Thyroid gland (tissue), 4 donors: ENCODE data around the gene ISL2. TPM values are rescaled to one million over a fixed set of nuclear protein-coding genes. Genes with fewer than 3 reads are reported as not detected.

Experiments used
- DNase-seq, 2 donors: peaks; one replicate each; pipeline ENCODE4 v3.0.0-alpha.2; 2019
- H3K27ac ChIP-seq, 3 donors: fragments of 200-600 bp; sonication (generic); 1 replicate in 2 of 3; 2 replicates in 1 of 3; pipeline ENCODE4 v1.5.1; 2016 to 2019; ENCODE audit warnings: mild to moderate bottlenecking in 1 of 3, moderate library complexity in 1 of 3
- H3K27me3 ChIP-seq: fragments of 200-600 bp; sonication (generic); one replicate; pipeline ENCODE4 v1.5.1; 2019
- H3K36me3 ChIP-seq, 2 donors: fragments of 200-600 bp; sonication (generic); one replicate each; pipeline ENCODE4 v1.5.1; 2016 to 2019
- H3K4me1 ChIP-seq, 2 donors: fragments of 200-600 bp; sonication (generic); one replicate each; pipeline ENCODE4 v1.5.1; 2017 to 2019
- H3K4me3 ChIP-seq, 3 donors: fragments of 200-600 bp; sonication (generic); replicated peaks in 1 of 3; 1 replicate in 2 of 3; 2 replicates in 1 of 3; pipeline ENCODE4 v1.5.1; 2016; ENCODE audit warnings: mild to moderate bottlenecking in 1 of 3
- H3K9me3 ChIP-seq: fragments of 200-600 bp; sonication (generic); one replicate; pipeline ENCODE4 v1.5.1; 2017
- POLR2A ChIP-seq, 2 donors: fragments of 450-650 bp; IDR thresholded peaks; one replicate each; pipeline ENCODE4 v1.6.1; 2017; ENCODE audit warnings: antibody characterized with exemption in 2 of 2, mild to moderate bottlenecking in 2 of 2, moderate library complexity in 1 of 2
- WGBS, 2 donors: methylation state at CpG; one replicate each; pipeline ENCODE4 v1.1.5; 2017; 5-methylcytosine and 5-hydroxymethylcytosine counted together
- intact Hi-C: fragments of 100-400 bp; cut with DNase I; formaldehyde crosslinking; loops from one replicate; pipeline ENCODE4 v1.15.1; 2023
- total RNA-seq, 4 donors: library from RNA; depleted of rRNA; stranded (reverse); fragments of >200 nt; gene quantifications; one replicate each; pipeline ENCODE4 v1.2.3, GENCODE V29; 2016
- TF ChIP-seq, protein P1 (sequence below), 6 experiments: fragments of 200-600 bp in 3 of 6; fragments of 450-650 bp in 3 of 6; sonication (generic) in 3 of 6; IDR thresholded peaks; one replicate each; pipeline ENCODE4 v1.5.1; 2016 to 2019; ENCODE audit warnings: antibody characterized with exemption in 6 of 6, mild to moderate bottlenecking in 2 of 6, inconsistent platforms in 1 of 6, moderate library complexity in 1 of 6

Gene ISL2
- total RNA-seq, 4 donors from 2014 or later: not detected

DNA sequence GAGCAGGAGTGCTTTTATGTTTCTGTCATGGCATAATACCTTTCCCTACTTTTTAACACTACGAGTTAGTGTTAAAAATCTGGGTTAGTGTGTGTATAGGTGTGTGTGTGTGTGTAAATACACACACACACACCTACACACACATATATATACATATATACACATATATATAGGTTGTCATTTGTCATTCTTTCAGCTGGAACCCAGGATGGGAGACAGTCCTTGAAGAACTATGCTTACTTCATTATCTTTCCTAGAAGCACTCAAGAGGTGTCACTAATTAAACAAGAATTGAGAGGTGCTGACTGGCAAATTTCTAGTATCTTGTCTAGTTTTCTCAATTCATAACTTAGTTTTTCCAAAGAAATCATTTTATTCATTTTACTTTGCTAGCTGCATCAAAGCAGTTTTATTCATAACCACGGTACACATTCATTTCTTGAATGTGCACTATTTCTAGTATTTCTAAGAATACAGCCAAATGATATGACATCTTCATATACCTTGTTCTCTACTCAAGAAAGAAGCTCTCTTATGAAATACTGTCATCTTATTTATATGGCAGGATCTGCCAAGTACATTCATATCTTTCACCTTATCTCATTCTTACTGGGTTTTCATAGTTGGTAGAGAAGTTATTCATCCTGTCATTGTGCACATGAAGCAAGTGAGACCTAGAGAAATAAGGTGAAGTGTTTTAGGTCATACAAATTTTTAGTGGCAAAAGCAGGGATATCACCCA lies 46.6 kb downstream of the ISL2 start:
- Histone ChIP-seq H3K4me3 (no peak overlapping the region), H3K27ac (no peak overlapping the region), H3K36me3 (no peaks in the 10 kb centered on the region), H3K27me3 (no peaks in the 10 kb centered on the region), H3K4me1 (no peaks in the 10 kb centered on the region), H3K9me3 (no peaks in the 10 kb centered on the region)
- intact Hi-C loops: no loop called here
- WGBS, 2 donors: 97% methylated on average over 2 of the region's 2 CpGs
- DNase-seq: no peak
- no peak for TF ChIP-seq POLR2A (IDR thresholded peaks at IDR 0.05)
- TF ChIP-seq, protein P1, sequence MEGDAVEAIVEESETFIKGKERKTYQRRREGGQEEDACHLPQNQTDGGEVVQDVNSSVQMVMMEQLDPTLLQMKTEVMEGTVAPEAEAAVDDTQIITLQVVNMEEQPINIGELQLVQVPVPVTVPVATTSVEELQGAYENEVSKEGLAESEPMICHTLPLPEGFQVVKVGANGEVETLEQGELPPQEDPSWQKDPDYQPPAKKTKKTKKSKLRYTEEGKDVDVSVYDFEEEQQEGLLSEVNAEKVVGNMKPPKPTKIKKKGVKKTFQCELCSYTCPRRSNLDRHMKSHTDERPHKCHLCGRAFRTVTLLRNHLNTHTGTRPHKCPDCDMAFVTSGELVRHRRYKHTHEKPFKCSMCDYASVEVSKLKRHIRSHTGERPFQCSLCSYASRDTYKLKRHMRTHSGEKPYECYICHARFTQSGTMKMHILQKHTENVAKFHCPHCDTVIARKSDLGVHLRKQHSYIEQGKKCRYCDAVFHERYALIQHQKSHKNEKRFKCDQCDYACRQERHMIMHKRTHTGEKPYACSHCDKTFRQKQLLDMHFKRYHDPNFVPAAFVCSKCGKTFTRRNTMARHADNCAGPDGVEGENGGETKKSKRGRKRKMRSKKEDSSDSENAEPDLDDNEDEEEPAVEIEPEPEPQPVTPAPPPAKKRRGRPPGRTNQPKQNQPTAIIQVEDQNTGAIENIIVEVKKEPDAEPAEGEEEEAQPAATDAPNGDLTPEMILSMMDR (IDR thresholded peaks at IDR 0.05): no peak

DNA sequence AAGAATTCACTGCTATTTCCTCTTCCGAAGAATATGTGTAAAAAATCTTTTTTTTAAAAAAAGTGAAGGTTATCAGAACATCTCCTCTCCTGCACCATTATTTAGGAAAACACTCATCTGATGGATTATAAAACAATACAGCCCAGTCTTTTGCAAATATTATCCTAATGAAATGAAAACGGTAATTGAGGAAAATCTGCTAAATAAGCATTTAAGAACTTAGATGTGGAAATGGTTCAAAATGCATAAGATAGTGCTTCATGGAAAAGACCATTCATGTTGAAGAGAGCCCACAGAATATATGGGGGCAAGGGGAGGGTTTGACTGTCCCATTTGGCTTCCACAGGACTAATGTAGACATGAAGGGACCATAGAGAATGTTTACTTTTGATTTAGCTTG lies 47.8 kb downstream of the ISL2 start:
- Histone ChIP-seq H3K27me3 (no peaks in the 10 kb centered on the region), H3K27ac (no peak overlapping the region), H3K4me3 (no peak overlapping the region), H3K36me3 (no peaks in the 10 kb centered on the region), H3K4me1 (no peaks in the 10 kb centered on the region), H3K9me3 (no peaks in the 10 kb centered on the region)
- intact Hi-C loops: no loop called here
- DNase-seq: no peak
- TF ChIP-seq, protein P1 (IDR thresholded peaks at IDR 0.05): no peak
- no peak for TF ChIP-seq POLR2A (IDR thresholded peaks at IDR 0.05)
- 91 to 95% methylated on average over 2 of the region's 2 CpGs for WGBS, 2 donors

DNA sequence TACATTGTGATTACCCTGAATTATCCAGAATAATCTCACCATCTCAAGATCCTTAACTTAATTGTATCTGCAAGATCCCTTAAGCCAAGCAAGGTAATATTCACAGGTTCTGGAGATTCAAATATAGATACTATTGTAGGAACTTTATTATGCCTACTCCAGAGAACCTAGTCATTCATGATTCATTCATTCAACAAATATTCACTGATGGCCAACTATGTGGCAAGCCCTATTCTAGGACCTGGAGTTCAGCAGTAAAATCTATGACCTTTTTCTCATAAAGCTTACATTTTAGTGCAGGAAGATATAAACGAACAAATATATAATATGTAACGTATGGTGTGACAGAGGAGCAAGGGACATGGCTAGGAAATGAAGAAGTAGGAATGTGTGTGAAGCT lies 49.6 kb downstream of the ISL2 start:
- WGBS, 2 donors: 94 to 97% methylated on average over 2 of the region's 2 CpGs
- intact Hi-C loops: no loop called here

DNA sequence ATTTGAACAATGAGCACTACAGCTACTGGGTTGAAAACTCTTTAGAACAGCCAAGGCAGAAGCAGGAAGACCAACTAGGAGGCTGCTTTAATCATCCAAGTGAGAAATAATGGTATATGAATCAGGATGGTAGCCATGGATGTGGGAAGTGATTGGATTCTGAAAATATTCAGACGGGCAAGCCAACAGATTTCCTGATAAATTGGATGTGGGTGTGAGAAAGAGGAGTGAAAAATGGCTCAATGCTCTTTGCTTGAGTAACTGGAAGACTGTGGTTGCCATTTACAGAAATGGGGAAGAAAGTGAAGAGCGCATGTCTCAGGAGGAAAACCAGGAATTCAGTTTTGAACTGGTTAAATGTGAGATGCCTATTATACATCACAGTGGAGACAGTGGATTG lies 50.4 kb downstream of the ISL2 start:
- no peak for DNase-seq
- no peak overlapping the region for H3K27ac ChIP-seq
- no peak for TF ChIP-seq POLR2A (IDR thresholded peaks at IDR 0.05)
- TF ChIP-seq, protein P1 (IDR thresholded peaks at IDR 0.05): no peak
- WGBS, 2 donors: 93 to 99% methylated on average over 2 of the region's 2 CpGs
- no peaks in the 10 kb centered on the region for H3K27me3 ChIP-seq
- intact Hi-C loops: no loop called here
- H3K4me3 ChIP-seq: no peak overlapping the region
- H3K9me3 ChIP-seq: no peaks in the 10 kb centered on the region
- no peaks in the 10 kb centered on the region for H3K4me1 ChIP-seq
- no peaks in the 10 kb centered on the region for H3K36me3 ChIP-seq

More for the DNA sequence above, 49.6 kb downstream of the ISL2 start:
- no peaks in the 10 kb centered on the region for H3K27me3 ChIP-seq
- no peak overlapping the region for H3K4me3 ChIP-seq
- H3K27ac ChIP-seq: no peak overlapping the region
- no peaks in the 10 kb centered on the region for H3K4me1 ChIP-seq
- DNase-seq: no peak
- no peak for TF ChIP-seq POLR2A (IDR thresholded peaks at IDR 0.05)
- TF ChIP-seq, protein P1 (IDR thresholded peaks at IDR 0.05): no peak
- H3K9me3 ChIP-seq: no peaks in the 10 kb centered on the region
- H3K36me3 ChIP-seq: no peaks in the 10 kb centered on the region

DNA sequence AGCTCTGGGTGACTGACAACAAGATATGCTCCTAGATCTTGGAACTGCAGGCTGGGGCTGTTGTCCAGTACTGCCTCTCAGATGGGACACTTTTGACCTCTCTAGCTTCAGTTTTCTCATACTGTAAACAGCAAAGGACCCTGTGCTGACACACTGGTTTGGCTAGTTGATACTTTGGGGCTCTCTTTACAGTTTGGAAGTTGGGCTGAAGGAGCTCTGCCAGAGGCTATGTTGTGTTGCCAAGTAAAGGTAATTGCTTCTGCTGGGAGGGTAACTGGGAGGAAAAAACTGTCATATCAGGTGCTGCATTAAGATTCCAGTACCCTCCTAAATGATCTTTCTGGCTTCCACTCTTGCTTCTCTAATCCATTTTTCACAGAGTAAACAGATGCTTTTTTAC lies 54.0 kb downstream of the ISL2 start:
- H3K9me3 ChIP-seq: no peaks in the 10 kb centered on the region
- TF ChIP-seq, protein P1 (IDR thresholded peaks at IDR 0.05): no peak
- no peak for TF ChIP-seq POLR2A (IDR thresholded peaks at IDR 0.05)
- intact Hi-C loops: no loop called here
- H3K36me3 ChIP-seq: no peaks in the 10 kb centered on the region
- no peaks in the 10 kb centered on the region for H3K27me3 ChIP-seq
- DNase-seq: no peak
- H3K4me3 ChIP-seq: no peak overlapping the region
- no peak overlapping the region for H3K27ac ChIP-seq
- H3K4me1 ChIP-seq: no peaks in the 10 kb centered on the region
